Mononuclear cell (primary cell): ENCODE measurements around the gene PRAME. TPM values are rescaled to one million over a fixed set of nuclear protein-coding genes. Genes with fewer than 3 reads are reported as not detected.
"Not testable (repeated sequence)": the region's sequence is repeated elsewhere in the genome, so short reads cannot be mapped to it uniquely, and the experiment has no call there.

ENCODE experiments used
- H3K27me3 ChIP-seq: 2 replicates; pipeline ENCODE4 v1.6.0; 2011; ENCODE audit warnings: low read length, control low read depth; ENCODE audit not compliant: insufficient read depth
- H3K4me1 ChIP-seq: 2 replicates; pipeline ENCODE4 v1.5.1; 2011; ENCODE audit warnings: mild to moderate bottlenecking, low read length, control low read depth; ENCODE audit not compliant: insufficient read depth
- H3K4me3 ChIP-seq: 2 replicates; pipeline ENCODE4 v1.5.1; 2011; ENCODE audit warnings: mild to moderate bottlenecking, low read length, moderate library complexity
- H3K9me3 ChIP-seq: 2 replicates; pipeline ENCODE4 v1.5.1; 2011; ENCODE audit warnings: low read depth, mild to moderate bottlenecking, control low read depth, low read length
- total RNA-seq: library from RNA; depleted of rRNA; stranded (reverse); fragments of >200 nt; gene quantifications from one replicate; pipeline ENCODE4 v1.2.3, GENCODE V29; 2012

The PRAME gene
- total RNA-seq, 1 donor: not detected

GRCh38 chr22:22527312-22527711 is 31.8 kb downstream of the PRAME start:
- H3K4me3 ChIP-seq: no peak overlapping the region
- no peaks in the 10 kb centered on the region for H3K9me3 ChIP-seq
- H3K27me3 ChIP-seq: no peaks in the 10 kb centered on the region
- peaks cover 6% of the 10 kb centered on the region for H3K4me1 ChIP-seq

GRCh38 chr22:22526125-22526912 is 32.7 kb downstream of the PRAME start:
- H3K9me3 ChIP-seq: no peaks in the 10 kb centered on the region
- H3K4me3 ChIP-seq: no peak overlapping the region
- no peaks in the 10 kb centered on the region for H3K27me3 ChIP-seq
- H3K4me1 ChIP-seq: peaks cover 6% of the 10 kb centered on the region

- Histone ChIP-seq H3K27me3 (no peaks in the 10 kb centered on the region), H3K4me1 (peaks cover 6% of the 10 kb centered on the region), H3K4me3 (no peak overlapping the region), H3K9me3 (no peaks in the 10 kb centered on the region)
Observed at GRCh38 chr22:22523494-22523893, 35.6 kb downstream of the PRAME start.

- Histone ChIP-seq H3K4me1 (peaks cover 6% of the 10 kb centered on the region), H3K9me3 (no peaks in the 10 kb centered on the region), H3K4me3 (no peak overlapping the region), H3K27me3 (no peaks in the 10 kb centered on the region)
Observed at GRCh38 chr22:22521631-22522030, 37.4 kb downstream of the PRAME start.

- H3K4me3 ChIP-seq: no peak overlapping the region
- no peaks in the 10 kb centered on the region for H3K9me3 ChIP-seq
- H3K27me3 ChIP-seq: no peaks in the 10 kb centered on the region
- H3K4me1 ChIP-seq: peaks cover 3% of the 10 kb centered on the region
Observed at GRCh38 chr22:22520667-22521602, 38.1 kb downstream of the PRAME start.

GRCh38 chr22:22520020-22520656 is 38.9 kb downstream of the PRAME start, which contains the start of gene ZNF280A:
Gene ZNF280A (minus strand): TSS chr22:22520270. CDS start chr22:22515630, 4,640 bp downstream.
- H3K4me3 ChIP-seq: no peak within 1 kb of the TSS
- no peaks in the 10 kb centered on the region for H3K27me3 ChIP-seq
- H3K4me1 ChIP-seq: no peaks in the 10 kb centered on the region
- no peaks in the 10 kb centered on the region for H3K9me3 ChIP-seq

GRCh38 chr22:22519591-22519990 is 39.5 kb downstream of the PRAME start:
- no peak overlapping the region for H3K4me3 ChIP-seq
- H3K4me1 ChIP-seq: no peaks in the 10 kb centered on the region
- H3K9me3 ChIP-seq: no peaks in the 10 kb centered on the region
- H3K27me3 ChIP-seq: no peaks in the 10 kb centered on the region

GRCh38 chr22:22516992-22517391 is 42.1 kb downstream of the PRAME start:
- Histone ChIP-seq H3K9me3 (no peaks in the 10 kb centered on the region), H3K4me1 (no peaks in the 10 kb centered on the region), H3K27me3 (no peaks in the 10 kb centered on the region), H3K4me3 (no peak overlapping the region)

GRCh38 chr22:22515890-22516289 is 43.2 kb downstream of the PRAME start:
- no peaks in the 10 kb centered on the region for H3K4me1 ChIP-seq
- H3K9me3 ChIP-seq: no peaks in the 10 kb centered on the region
- H3K4me3 ChIP-seq: no peak overlapping the region
- no peaks in the 10 kb centered on the region for H3K27me3 ChIP-seq

- H3K4me1 ChIP-seq, H3K9me3 ChIP-seq: not testable (repeated sequence)
Observed at GRCh38 chr22:22514431-22514830, 44.6 kb downstream of the PRAME start.

GRCh38 chr22:22513619-22514018 is 45.4 kb downstream of the PRAME start:
- Histone ChIP-seq H3K27me3 (no peaks in the 10 kb centered on the region), H3K9me3 (no peaks in the 10 kb centered on the region), H3K4me3 (no peak overlapping the region)

More at GRCh38 chr22:22514431-22514830, 44.6 kb downstream of the PRAME start:
- H3K27me3 ChIP-seq, H3K4me3 ChIP-seq: not testable (repeated sequence)

GRCh38 chr22:22512951-22513350 is 46.1 kb downstream of the PRAME start:
- H3K27me3 ChIP-seq: no peaks in the 10 kb centered on the region
- no peaks in the 10 kb centered on the region for H3K9me3 ChIP-seq
- no peak overlapping the region for H3K4me3 ChIP-seq
- H3K4me1 ChIP-seq: peaks cover 11% of the 10 kb centered on the region

More at GRCh38 chr22:22513619-22514018, 45.4 kb downstream of the PRAME start:
- peaks cover 4% of the 10 kb centered on the region for H3K4me1 ChIP-seq

- H3K27me3 ChIP-seq: not testable (repeated sequence)
Observed at GRCh38 chr22:22510833-22511232, 48.2 kb downstream of the PRAME start.

GRCh38 chr22:22509912-22510311 is 49.2 kb downstream of the PRAME start:
- H3K9me3 ChIP-seq, H3K4me3 ChIP-seq, H3K27me3 ChIP-seq: not testable (repeated sequence)
- H3K4me1 ChIP-seq: peaks cover 12% of the 10 kb centered on the region

More at GRCh38 chr22:22510833-22511232, 48.2 kb downstream of the PRAME start:
- not testable (repeated sequence) for H3K4me3 ChIP-seq, H3K9me3 ChIP-seq
- peaks cover 12% of the 10 kb centered on the region for H3K4me1 ChIP-seq
